CD14-positive monocyte (primary cell): ENCODE measurements around the gene DESI1. TPM values are rescaled to one million over a fixed set of nuclear protein-coding genes. Genes with fewer than 3 reads are reported as not detected.

Experiments
- DNase-seq, 3 donors: peaks; one replicate each; pipeline ENCODE4 v3.0.0-alpha.2; 2011 to 2022
- H2AFZ ChIP-seq: 2 replicates; pipeline ENCODE4 v1.6.0; 2012; ENCODE audit warnings: mild to moderate bottlenecking, low read depth, low read length, inconsistent platforms; ENCODE audit not compliant: insufficient read depth, poor library complexity, severe bottlenecking
- H3K27ac ChIP-seq, 2 donors: 1 replicate in 1 of 2; 2 replicates in 1 of 2; pipeline ENCODE4 v1.5.1; 2012 to 2013; ENCODE audit warnings: low read length in 2 of 2, control low read depth in 1 of 2, inconsistent platforms in 1 of 2, low read depth in 1 of 2, mild to moderate bottlenecking in 1 of 2
- H3K27me3 ChIP-seq, 2 donors: one replicate each; pipeline versions ENCODE4 v1.6.0 to v1.6.1; 2011 to 2013; ENCODE audit warnings: low read length in 2 of 2; ENCODE audit not compliant: control insufficient read depth in 2 of 2, insufficient read depth in 2 of 2
- H3K36me3 ChIP-seq, 2 donors: replicated peaks in 1 of 2; 1 replicate in 1 of 2; 2 replicates in 1 of 2; pipeline versions ENCODE4 v1.5.1 to v1.6.1; 2012 to 2013; ENCODE audit warnings: low read length in 2 of 2, control low read depth in 1 of 2, inconsistent platforms in 1 of 2, mild to moderate bottlenecking in 1 of 2; ENCODE audit not compliant: insufficient read depth in 2 of 2, control insufficient read depth in 1 of 2
- H3K4me1 ChIP-seq, 2 donors: 1 replicate in 1 of 2; 2 replicates in 1 of 2; pipeline versions ENCODE4 v1.5.1 to v1.6.1; 2012 to 2013; ENCODE audit warnings: low read length in 2 of 2, control low read depth in 1 of 2, inconsistent platforms in 1 of 2, mild to moderate bottlenecking in 1 of 2, moderate library complexity in 1 of 2; ENCODE audit not compliant: insufficient read depth in 2 of 2, control insufficient read depth in 1 of 2
- H3K4me2 ChIP-seq: replicated peaks from 2 replicates; pipeline ENCODE3; 2012; ENCODE audit warnings: low read length, moderate library complexity, mild to moderate bottlenecking; ENCODE audit not compliant: poor library complexity, severe bottlenecking; ENCODE audit errors: extremely low read depth
- H3K4me3 ChIP-seq, 3 experiments: fragments of 200-600 bp in 1 of 3; sonication (generic) in 1 of 3; replicated peaks in 1 of 3; 1 replicate in 2 of 3; 2 replicates in 1 of 3; pipeline ENCODE4 v1.5.1; 2011 to 2013; ENCODE audit warnings: low read length in 3 of 3, mild to moderate bottlenecking in 3 of 3, control low read depth in 2 of 3, low read depth in 2 of 3, inconsistent platforms in 1 of 3, moderate library complexity in 1 of 3
- H3K79me2 ChIP-seq: 2 replicates; pipeline ENCODE4 v1.6.0; 2012; ENCODE audit warnings: mild to moderate bottlenecking, control low read depth, inconsistent platforms, low read length, moderate library complexity; ENCODE audit not compliant: insufficient read depth
- H3K9ac ChIP-seq: 2 replicates; pipeline ENCODE4 v1.6.0; 2017; ENCODE audit warnings: low read length, mild to moderate bottlenecking; ENCODE audit not compliant: insufficient read depth, poor library complexity, severe bottlenecking
- H3K9me3 ChIP-seq, 2 donors: replicated peaks in 1 of 2; 1 replicate in 1 of 2; 2 replicates in 1 of 2; pipeline versions ENCODE4 v1.5.1 to v1.6.1; 2012 to 2013; ENCODE audit warnings: low read length in 2 of 2, control low read depth in 1 of 2; ENCODE audit not compliant: control insufficient read depth in 1 of 2, insufficient read depth in 1 of 2
- H4K20me1 ChIP-seq: 2 replicates; pipeline ENCODE4 v1.6.0; 2012; ENCODE audit warnings: mild to moderate bottlenecking, low read length, control low read depth, moderate library complexity; ENCODE audit not compliant: insufficient read depth
- H3K27ac Mint-ChIP-seq, 7 donors: one replicate each; pipeline ENCODE4 v1.8.0; 2020; ENCODE audit warnings: mild to moderate bottlenecking in 7 of 7, mixed read lengths in 7 of 7, moderate library complexity in 6 of 7, inconsistent platforms in 2 of 7
- H3K27me3 Mint-ChIP-seq, 3 donors: one replicate each; pipeline ENCODE4 v1.8.0; 2021 to 2022; ENCODE audit warnings: low read depth in 3 of 3, mild to moderate bottlenecking in 3 of 3, mixed read lengths in 3 of 3, moderate library complexity in 3 of 3, inconsistent platforms in 1 of 3
- H3K36me3 Mint-ChIP-seq, 2 donors: one replicate each; pipeline ENCODE4 v1.8.0; 2020; ENCODE audit warnings: mixed read lengths in 2 of 2, inconsistent platforms in 1 of 2, mild to moderate bottlenecking in 1 of 2
- H3K4me1 Mint-ChIP-seq: one replicate; pipeline ENCODE4 v1.8.0; 2020; ENCODE audit warnings: mild to moderate bottlenecking, mixed read lengths
- H3K4me3 Mint-ChIP-seq, 2 donors: one replicate each; pipeline ENCODE4 v1.8.0; 2020; ENCODE audit warnings: mild to moderate bottlenecking in 2 of 2, mixed read lengths in 2 of 2, moderate library complexity in 1 of 2
- H3K9me3 Mint-ChIP-seq, 7 donors: one replicate each; pipeline ENCODE4 v1.8.0; 2020 to 2022; ENCODE audit warnings: mixed read lengths in 7 of 7, mild to moderate bottlenecking in 6 of 7, moderate library complexity in 6 of 7, inconsistent platforms in 2 of 7
- WGBS: methylation state at CpG from one replicate; pipeline ENCODE4 v1.1.5; 2013; ENCODE audit warnings: missing lambda C conversion rate; ENCODE audit not compliant: insufficient coverage; 5-methylcytosine and 5-hydroxymethylcytosine counted together
- intact Hi-C, 2 donors: fragments of 100-400 bp; cut with micrococcal nuclease; formaldehyde crosslinking; loops; one replicate each; pipeline versions ENCODE4 v1.15.0 to v1.15.1; 2023
- polyA plus RNA-seq, 3 donors: library from polyadenylated mRNA; depleted of rRNA in 1 of 3; unstranded in 2 of 3; stranded (reverse) in 1 of 3; fragments of 300-500 nt in 2 of 3; fragments of >200 nt in 1 of 3; fragmentation: Illumina TruSeq in 2 of 3; gene quantifications; 1 replicate in 2 of 3; 2 replicates in 1 of 3; pipeline ENCODE4 v1.2.3, GENCODE V29; 2012 to 2021
- TF ChIP-seq, protein P1 (sequence below): fragments of 200-600 bp; IDR thresholded peaks from one replicate; pipeline ENCODE4 v1.8.0; 2022; ENCODE audit warnings: antibody characterized with exemption, mild to moderate bottlenecking

Gene DESI1
- polyA plus RNA-seq, 3 donors, result 15.8 to 33.7 (median 31.5) TPM

GRCh38 chr22:41660416-41660815, 39.6 kb upstream of the DESI1 start:
- Histone ChIP-seq H3K27me3 (no peaks in the 10 kb centered on the region), H3K4me2 (no peak overlapping the region), H3K4me1 (no peaks in the 10 kb centered on the region), H3K36me3 (peaks cover 92 to 100% of the 10 kb centered on the region in 2 donors), H3K9me3 (no peaks in the 10 kb centered on the region), H4K20me1 (no peaks in the 10 kb centered on the region), H3K4me3 (no peak overlapping the region), H3K79me2 (no peaks in the 10 kb centered on the region), H3K27ac (no peak overlapping the region), H2AFZ (no peak overlapping the region), H3K9ac (no peak overlapping the region)
- DNase-seq, result no peak
- no peak overlapping the region for H3K4me3 Mint-ChIP-seq
- H3K9me3 Mint-ChIP-seq, result no peaks in the 10 kb centered on the region
- H3K27me3 Mint-ChIP-seq, result no peaks in the 10 kb centered on the region
- TF ChIP-seq, protein P1, sequence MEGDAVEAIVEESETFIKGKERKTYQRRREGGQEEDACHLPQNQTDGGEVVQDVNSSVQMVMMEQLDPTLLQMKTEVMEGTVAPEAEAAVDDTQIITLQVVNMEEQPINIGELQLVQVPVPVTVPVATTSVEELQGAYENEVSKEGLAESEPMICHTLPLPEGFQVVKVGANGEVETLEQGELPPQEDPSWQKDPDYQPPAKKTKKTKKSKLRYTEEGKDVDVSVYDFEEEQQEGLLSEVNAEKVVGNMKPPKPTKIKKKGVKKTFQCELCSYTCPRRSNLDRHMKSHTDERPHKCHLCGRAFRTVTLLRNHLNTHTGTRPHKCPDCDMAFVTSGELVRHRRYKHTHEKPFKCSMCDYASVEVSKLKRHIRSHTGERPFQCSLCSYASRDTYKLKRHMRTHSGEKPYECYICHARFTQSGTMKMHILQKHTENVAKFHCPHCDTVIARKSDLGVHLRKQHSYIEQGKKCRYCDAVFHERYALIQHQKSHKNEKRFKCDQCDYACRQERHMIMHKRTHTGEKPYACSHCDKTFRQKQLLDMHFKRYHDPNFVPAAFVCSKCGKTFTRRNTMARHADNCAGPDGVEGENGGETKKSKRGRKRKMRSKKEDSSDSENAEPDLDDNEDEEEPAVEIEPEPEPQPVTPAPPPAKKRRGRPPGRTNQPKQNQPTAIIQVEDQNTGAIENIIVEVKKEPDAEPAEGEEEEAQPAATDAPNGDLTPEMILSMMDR, result no peak
- WGBS, result 96% methylated on average over 3 of the region's 3 CpGs
- H3K4me1 Mint-ChIP-seq, result no peaks in the 10 kb centered on the region
- peaks cover 78 to 96% of the 10 kb centered on the region in 2 donors for H3K36me3 Mint-ChIP-seq
- intact Hi-C loops, result no loop called here
- H3K27ac Mint-ChIP-seq, result peak overlapping the region in 4 of 7 donors; percentile 2 to 47 (median 14)

DNA sequence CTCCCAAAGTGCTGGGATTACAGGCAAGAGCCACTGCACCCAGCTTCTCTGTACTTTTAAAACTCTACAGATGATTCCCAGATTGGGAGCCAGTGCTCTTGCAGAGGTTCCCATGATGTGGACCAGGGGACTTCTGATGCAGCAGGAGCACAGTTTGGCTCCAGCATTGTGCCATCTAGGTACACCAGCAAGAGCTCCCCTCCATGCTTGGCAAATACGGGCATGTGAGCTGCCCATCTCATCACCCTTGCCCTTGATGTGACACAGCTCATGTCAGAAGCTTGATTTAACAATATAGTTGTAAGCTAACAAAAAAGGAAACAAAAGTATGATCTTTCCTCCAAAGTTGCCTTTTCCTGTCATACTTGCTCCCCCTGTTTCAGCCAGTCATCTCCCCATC, 39.1 kb upstream of the DESI1 start:
- TF ChIP-seq, protein P1, result no peak
- WGBS, result no CpG with 5 or more reads among the region's 1 CpG
- Mint-ChIP-seq H3K4me3 (no peak overlapping the region), H3K9me3 (no peaks in the 10 kb centered on the region), H3K27me3 (no peaks in the 10 kb centered on the region), H3K4me1 (no peaks in the 10 kb centered on the region), H3K27ac (peak overlapping the region in 2 of 7 donors; percentile 27 to 47), H3K36me3 (peaks cover 76 to 96% of the 10 kb centered on the region in 2 donors)
- Histone ChIP-seq H4K20me1 (no peaks in the 10 kb centered on the region), H3K4me1 (no peaks in the 10 kb centered on the region), H3K9me3 (no peaks in the 10 kb centered on the region), H2AFZ (no peak overlapping the region), H3K36me3 (peaks cover 91 to 100% of the 10 kb centered on the region in 2 donors), H3K27me3 (no peaks in the 10 kb centered on the region), H3K79me2 (no peaks in the 10 kb centered on the region), H3K4me2 (no peak overlapping the region), H3K27ac (no peak overlapping the region), H3K9ac (no peak overlapping the region), H3K4me3 (no peak overlapping the region)
- no peak for DNase-seq
- intact Hi-C loops, result no loop called here
